ENCODE results near the gene DMBT1. TPM values are rescaled to one million over a fixed set of nuclear protein-coding genes. Genes with fewer than 3 reads are reported as not detected.

DMBT1 gene
- total RNA-seq, 2 donors from 2014 or later = 33.6 to 165 TPM

- no peak overlapping the region for H3K4me3 ChIP-seq
- no peak for TF ChIP-seq CTCF (IDR thresholded peaks at IDR 0.05)
- DNase-seq = no peak
These were observed 109.3 kb downstream of the DMBT1 start for GRCh38 chr10:122669842-122670241.

GRCh38 chr10:122671355-122671754, 110.8 kb downstream of the DMBT1 start:
- no peak overlapping the region for H3K27ac ChIP-seq
- no peak for TF ChIP-seq CTCF (IDR thresholded peaks at IDR 0.05)
- H3K4me1 ChIP-seq = no peaks in the 10 kb centered on the region
- no peaks in the 10 kb centered on the region for H3K27me3 ChIP-seq
- H3K36me3 ChIP-seq = no peaks in the 10 kb centered on the region
- no peaks in the 10 kb centered on the region for H3K9me3 ChIP-seq
- DNase-seq = no peak
- H3K9ac ChIP-seq (ENCODE audit: low read depth in 2 of 2, low read length in 2 of 2) = no peak overlapping the region
- intact Hi-C loops (cut with DNase I) = no loop called here
- H3K4me3 ChIP-seq = no peak overlapping the region

More at GRCh38 chr10:122669842-122670241, 109.3 kb downstream of the DMBT1 start:
- Histone ChIP-seq H3K27ac (no peak overlapping the region), H3K4me1 (no peaks in the 10 kb centered on the region), H3K9me3 (no peaks in the 10 kb centered on the region), H3K36me3 (no peaks in the 10 kb centered on the region), H3K27me3 (no peaks in the 10 kb centered on the region), H3K9ac (ENCODE audit: low read depth in 2 of 2, low read length in 2 of 2) (no peak overlapping the region)
- intact Hi-C loops (cut with DNase I) = no loop called here

GRCh38 chr10:122672655-122673054, 112.1 kb downstream of the DMBT1 start:
- no peak for DNase-seq
- no peaks in the 10 kb centered on the region for H3K36me3 ChIP-seq
- no peaks in the 10 kb centered on the region for H3K9me3 ChIP-seq
- H3K4me3 ChIP-seq = no peak overlapping the region
- no peak overlapping the region for H3K9ac ChIP-seq (ENCODE audit: low read depth in 2 of 2, low read length in 2 of 2)
- no peak for TF ChIP-seq CTCF (IDR thresholded peaks at IDR 0.05)
- no peak overlapping the region for H3K27ac ChIP-seq
- intact Hi-C loops (cut with DNase I) = no loop called here
- H3K27me3 ChIP-seq = no peaks in the 10 kb centered on the region
- no peaks in the 10 kb centered on the region for H3K4me1 ChIP-seq

- no peaks in the 10 kb centered on the region for H3K9me3 ChIP-seq
- H3K27me3 ChIP-seq = no peaks in the 10 kb centered on the region
- no peak for TF ChIP-seq CTCF (IDR thresholded peaks at IDR 0.05)
- no peaks in the 10 kb centered on the region for H3K36me3 ChIP-seq
- no peak overlapping the region for H3K4me3 ChIP-seq
- no peak overlapping the region for H3K9ac ChIP-seq (ENCODE audit: low read depth in 2 of 2, low read length in 2 of 2)
- intact Hi-C loops (cut with DNase I) = no loop called here
- no peak for DNase-seq
- no peak overlapping the region for H3K27ac ChIP-seq
- H3K4me1 ChIP-seq = no peaks in the 10 kb centered on the region
These were observed 112.7 kb downstream of the DMBT1 start for GRCh38 chr10:122673269-122673668.

GRCh38 chr10:122673731-122674130, 113.2 kb downstream of the DMBT1 start:
- H3K27me3 ChIP-seq = no peaks in the 10 kb centered on the region
- H3K27ac ChIP-seq = no peak overlapping the region
- no peaks in the 10 kb centered on the region for H3K36me3 ChIP-seq
- TF ChIP-seq CTCF (IDR thresholded peaks at IDR 0.05) = no peak
- intact Hi-C loops (cut with DNase I) = no loop called here
- no peak overlapping the region for H3K4me3 ChIP-seq
- H3K9me3 ChIP-seq = no peaks in the 10 kb centered on the region
- no peaks in the 10 kb centered on the region for H3K4me1 ChIP-seq
- H3K9ac ChIP-seq (ENCODE audit: low read depth in 2 of 2, low read length in 2 of 2) = no peak overlapping the region
- DNase-seq = no peak

GRCh38 chr10:122674781-122675180, 114.2 kb downstream of the DMBT1 start:
- Histone ChIP-seq H3K9me3 (no peaks in the 10 kb centered on the region), H3K27ac (no peak overlapping the region), H3K9ac (ENCODE audit: low read depth in 2 of 2, low read length in 2 of 2) (no peak overlapping the region), H3K4me3 (no peak overlapping the region), H3K36me3 (no peaks in the 10 kb centered on the region), H3K27me3 (no peaks in the 10 kb centered on the region), H3K4me1 (no peaks in the 10 kb centered on the region)
- DNase-seq = no peak
- intact Hi-C loops (cut with DNase I) = no loop called here
- no peak for TF ChIP-seq CTCF (IDR thresholded peaks at IDR 0.05)
